Nephron progenitor cell (in vitro differentiated cells): Measurements from ENCODE around the gene TCF7L2.

Experiments used
- DNase-seq: peaks from one replicate; pipeline ENCODE4 v3.0.0; 2021
- H3K27ac Mint-ChIP-seq: 2 replicates; pipeline ENCODE4 v1.8.0; 2021; ENCODE audit warnings: mild to moderate bottlenecking, moderate library complexity, mixed read lengths
- H3K27me3 Mint-ChIP-seq: 2 replicates; pipeline ENCODE4 v1.8.0; 2021; ENCODE audit warnings: mild to moderate bottlenecking, low read depth, mixed read lengths; ENCODE audit not compliant: poor library complexity
- H3K36me3 Mint-ChIP-seq: 2 replicates; pipeline ENCODE4 v1.8.0; 2021; ENCODE audit warnings: low read depth, mixed read lengths
- H3K4me1 Mint-ChIP-seq: 2 replicates; pipeline ENCODE4 v1.8.0; 2021; ENCODE audit warnings: mixed read lengths
- H3K4me3 Mint-ChIP-seq: 2 replicates; pipeline ENCODE4 v1.8.0; 2021; ENCODE audit warnings: mild to moderate bottlenecking, moderate library complexity, mixed read lengths
- H3K9me3 Mint-ChIP-seq: 2 replicates; pipeline ENCODE4 v1.8.0; 2021; ENCODE audit warnings: mild to moderate bottlenecking, moderate library complexity, mixed read lengths
- CTCF ChIP-seq: fragments of 200-600 bp; sonication (generic); IDR thresholded peaks from 2 replicates; pipeline ENCODE4 v1.5.0; 2021; ENCODE audit warnings: antibody characterized with exemption

The TCF7L2 gene

GRCh38 chr10:113216102-113216501, 266.1 kb downstream of the TCF7L2 start:
- H3K4me3 Mint-ChIP-seq, result no peak overlapping the region
- no peak for DNase-seq
- H3K9me3 Mint-ChIP-seq, result peaks cover 12% of the 10 kb centered on the region
- no peak overlapping the region for H3K27ac Mint-ChIP-seq
- peaks cover 4% of the 10 kb centered on the region for H3K4me1 Mint-ChIP-seq
- no peak for TF ChIP-seq CTCF
- no peaks in the 10 kb centered on the region for H3K27me3 Mint-ChIP-seq
- no peaks in the 10 kb centered on the region for H3K36me3 Mint-ChIP-seq
